HG03139 (cell line): ENCODE measurements around the gene TRAPPC11.
"Not testable (repeated sequence)": the region's sequence is repeated elsewhere in the genome, so short reads cannot be mapped to it uniquely, and the experiment has no call there.

ENCODE experiments used
- ATAC-seq: cut with Tn5 transposase; IDR thresholded peaks from one replicate; pipeline ENCODE4 v1.9.1; 2021; ENCODE audit not compliant: unreplicated experiment

TRAPPC11 gene

GRCh38 chr4:183659029-183659871 lies at the start of gene TRAPPC11, which contains the start of gene RWDD4:
Gene TRAPPC11, plus strand, starts transcription at chr4:183659293. Its CDS starts 4,575 bp downstream, at chr4:183663868.
Gene RWDD4, minus strand, starts transcription at chr4:183659185. Its CDS starts 233 bp downstream, at chr4:183658952.
- peak; percentile 99 for ATAC-seq

GRCh38 chr4:183610033-183610432 lies 49.1 kb upstream of the TRAPPC11 start:
- ATAC-seq, result no peak

- ATAC-seq, result no peak
These were observed 48.5 kb upstream of the TRAPPC11 start for GRCh38 chr4:183610613-183611012.

GRCh38 chr4:183611210-183611830 lies 47.8 kb upstream of the TRAPPC11 start:
- ATAC-seq, result no peak

- ATAC-seq, result no peak
These were observed 46.5 kb upstream of the TRAPPC11 start for GRCh38 chr4:183612329-183613250.

GRCh38 chr4:183617075-183617474 lies 42.0 kb upstream of the TRAPPC11 start:
- ATAC-seq, result no peak

- no peak for ATAC-seq
These were observed 40.4 kb upstream of the TRAPPC11 start for GRCh38 chr4:183618681-183619080.

- ATAC-seq, result no peak
These were observed 38.7 kb upstream of the TRAPPC11 start for GRCh38 chr4:183620421-183620820.

- ATAC-seq, result no peak
These were observed 37.2 kb upstream of the TRAPPC11 start for GRCh38 chr4:183621875-183622274.

GRCh38 chr4:183624548-183624947 lies 34.5 kb upstream of the TRAPPC11 start:
- no peak for ATAC-seq

GRCh38 chr4:183626168-183626567 lies 32.9 kb upstream of the TRAPPC11 start:
- ATAC-seq, result no peak

GRCh38 chr4:183627286-183627685 lies 31.8 kb upstream of the TRAPPC11 start:
- ATAC-seq, result not testable (repeated sequence)

- no peak for ATAC-seq
These were observed 31.0 kb upstream of the TRAPPC11 start for GRCh38 chr4:183627979-183628588.

- ATAC-seq, result no peak
These were observed 27.4 kb upstream of the TRAPPC11 start for GRCh38 chr4:183631577-183632198.

- ATAC-seq, result no peak
These were observed 26.4 kb upstream of the TRAPPC11 start for GRCh38 chr4:183632689-183633088.

- ATAC-seq, result no peak
These were observed 25.4 kb upstream of the TRAPPC11 start for GRCh38 chr4:183633476-183634400.

- ATAC-seq, result no peak
These were observed 23.8 kb upstream of the TRAPPC11 start for GRCh38 chr4:183635321-183635720.

GRCh38 chr4:183635741-183636140 lies 23.4 kb upstream of the TRAPPC11 start:
- ATAC-seq, result no peak

GRCh38 chr4:183636503-183636902 lies 22.6 kb upstream of the TRAPPC11 start:
- ATAC-seq, result no peak
